Endothelial cell of umbilical vein (primary cell): ENCODE data around the gene TOB1. TPM values are rescaled to one million over a fixed set of nuclear protein-coding genes. Genes with fewer than 3 reads are reported as not detected.

ENCODE experiments used
- BruUV-seq: library from RNA; stranded (reverse); fragments of 400-500 nt; replicated peaks from 2 replicates; lab custom pipeline; 2021; lab: Mats Ljungman, UMichigan
- CTCF ChIA-PET: fragments of 300-600, 350-600 bp; sonication (Branson Sonifier 250); formaldehyde crosslinking; loops from one replicate; lab custom pipeline; 2021; ENCODE audit warnings: antibody characterized with exemption, inconsistent platforms; lab: Charles Lee
- POLR2A ChIA-PET: fragments of 300-600, 350-600 bp; sonication (Branson Sonifier 250); formaldehyde crosslinking; loops from one replicate; lab custom pipeline; 2021; ENCODE audit warnings: antibody characterized with exemption, inconsistent platforms; lab: Charles Lee
- DNase-seq: peaks from one replicate; pipeline ENCODE4 v3.0.0-alpha.2; 2011; ENCODE audit warnings: low read depth, low spot score
- FAIRE-seq: peaks from 2 replicates; lab custom pipeline; 2011; peaks lifted over from hg19 to GRCh38; lab: Jason Lieb, UNC
- H2AFZ ChIP-seq: 2 replicates; pipeline ENCODE4 v1.6.0; 2012; ENCODE audit warnings: low read depth, low read length, control low read depth, inconsistent platforms
- H3K27ac ChIP-seq: 2 replicates; pipeline ENCODE4 v1.5.1; 2011; ENCODE audit warnings: low read depth, mild to moderate bottlenecking, control low read depth, low read length, moderate library complexity; ENCODE audit not compliant: insufficient read depth
- H3K27me3 ChIP-seq, 2 experiments: 2 replicates each; pipeline versions ENCODE4 v1.6.0 to v1.6.1; 2011; ENCODE audit warnings: low read length in 2 of 2, mixed read lengths in 1 of 2; ENCODE audit not compliant: control insufficient read depth in 2 of 2, insufficient read depth in 2 of 2
- H3K36me3 ChIP-seq, 2 experiments: 2 replicates in 1 of 2; 3 replicates in 1 of 2; pipeline ENCODE4 v1.5.1; 2011; ENCODE audit warnings: low read length in 2 of 2, mild to moderate bottlenecking in 1 of 2, moderate library complexity in 1 of 2; ENCODE audit not compliant: control insufficient read depth in 2 of 2, insufficient read depth in 2 of 2; ENCODE audit errors: extremely low read depth in 1 of 2
- H3K4me1 ChIP-seq: 3 replicates; pipeline ENCODE4 v1.5.1; 2011; ENCODE audit warnings: mild to moderate bottlenecking, low read length; ENCODE audit not compliant: control insufficient read depth, insufficient read depth; ENCODE audit errors: extremely low read depth
- H3K4me2 ChIP-seq: 2 replicates; pipeline ENCODE4 v1.6.1; 2011; ENCODE audit warnings: low read length, control low read depth, mixed read lengths; ENCODE audit not compliant: insufficient read depth
- H3K4me3 ChIP-seq, 3 experiments: fragments of 200-600 bp in 1 of 3; sonication (generic), shearing (Covaris generic) in 1 of 3; replicated peaks in 1 of 3; 2 replicates each; pipeline ENCODE4 v1.5.1; 2011 to 2016; ENCODE audit warnings: control low read depth in 3 of 3, low read length in 3 of 3, mild to moderate bottlenecking in 2 of 3, inconsistent platforms in 1 of 3, low read depth in 1 of 3, moderate library complexity in 1 of 3; ENCODE audit not compliant: insufficient read depth in 1 of 3
- H3K79me2 ChIP-seq: 2 replicates; pipeline ENCODE4 v1.6.0; 2012; ENCODE audit warnings: low read length, inconsistent platforms; ENCODE audit not compliant: control insufficient read depth, insufficient read depth
- H3K9ac ChIP-seq: replicated peaks from 2 replicates; pipeline ENCODE3; 2011; ENCODE audit warnings: low read length, control low read depth; ENCODE audit not compliant: insufficient read depth; ENCODE audit errors: extremely low read depth
- H3K9me1 ChIP-seq: replicated peaks from 3 replicates; pipeline ENCODE4 v1.6.0; 2011; ENCODE audit warnings: mild to moderate bottlenecking, low read length; ENCODE audit not compliant: control insufficient read depth, insufficient read depth; ENCODE audit errors: extremely low read depth
- H3K9me3 ChIP-seq: replicated peaks from 2 replicates; pipeline ENCODE4 v1.5.1; 2012; ENCODE audit warnings: low read length, inconsistent platforms; ENCODE audit not compliant: control insufficient read depth, insufficient read depth
- H4K20me1 ChIP-seq: replicated peaks from 2 replicates; pipeline ENCODE3; 2011; ENCODE audit warnings: mild to moderate bottlenecking, low read length; ENCODE audit not compliant: control insufficient read depth, insufficient read depth; ENCODE audit errors: extremely low read depth
- EZH2 ChIP-seq: IDR thresholded peaks from 2 replicates; pipeline ENCODE4 v1.6.1; 2012; ENCODE audit warnings: borderline replicate concordance, low read depth, mild to moderate bottlenecking, moderate library complexity, low read length, inconsistent platforms; ENCODE audit not compliant: severe bottlenecking
- FOS ChIP-seq: IDR thresholded peaks from 2 replicates; pipeline ENCODE4 v1.6.1; 2011; ENCODE audit warnings: mild to moderate bottlenecking, low read length, moderate library complexity, borderline replicate concordance; ENCODE audit not compliant: insufficient read depth
- GATA2 ChIP-seq: IDR thresholded peaks from 2 replicates; pipeline ENCODE4 v1.7.0; 2011; ENCODE audit warnings: low read depth, mild to moderate bottlenecking, moderate library complexity, mixed read lengths, low read length; ENCODE audit not compliant: insufficient read length, insufficient read depth
- JUN ChIP-seq: IDR thresholded peaks from 2 replicates; pipeline ENCODE4 v1.6.1; 2011; ENCODE audit warnings: borderline replicate concordance, low read depth; ENCODE audit not compliant: insufficient read length, insufficient read depth
- MYC ChIP-seq: IDR thresholded peaks from one replicate; pipeline ENCODE4 v1.6.1; 2011; ENCODE audit warnings: mild to moderate bottlenecking, low read depth, low read length
- POLR2A ChIP-seq: IDR thresholded peaks from 2 replicates; pipeline ENCODE4 v1.6.1; 2012; ENCODE audit warnings: low read depth, mild to moderate bottlenecking, control low read depth, low read length
- POLR2AphosphoS5 ChIP-seq: IDR thresholded peaks from 2 replicates; pipeline ENCODE4 v1.6.1; 2012; ENCODE audit warnings: low read depth, mild to moderate bottlenecking, control low read depth, low read length, moderate library complexity; ENCODE audit not compliant: insufficient read depth
- dilution Hi-C: fragments of 300-500 bp; cut with MboI; formaldehyde crosslinking; loops from one replicate; pipeline ENCODE4 v1.15.0; 2019; ENCODE audit warnings: low sequenced_read_pairs; ENCODE audit not compliant: extremely low pct_ligation_motif_present
- intact Hi-C: fragments of 100-400 bp; cut with micrococcal nuclease; formaldehyde crosslinking; loops from one replicate; pipeline ENCODE4 v1.10.0; 2022
- polyA plus RNA-seq, 4 experiments: library from polyadenylated mRNA; depleted of rRNA in 3 of 4; stranded (reverse) in 3 of 4; unstranded in 1 of 4; fragments of >200 nt; gene quantifications; 2 replicates each; pipeline versions ENCODE4 v1.2.1 to v1.2.3, GENCODE V29; 2011 to 2012; ENCODE audit warnings: missing spikeins in 1 of 4
- total RNA-seq: library from RNA; stranded (reverse); gene quantifications from 2 replicates; pipeline ENCODE4 v1.2.3, GENCODE V29; 2021
- TF ChIP-seq, protein P1 (sequence below), 2 donors: IDR thresholded peaks; 1 replicate in 1 of 2; 2 replicates in 1 of 2; pipeline ENCODE4 v1.5.1; 2011; ENCODE audit warnings: low read length in 2 of 2, mild to moderate bottlenecking in 2 of 2, moderate library complexity in 2 of 2, control low read depth in 1 of 2, inconsistent platforms in 1 of 2, low read depth in 1 of 2; ENCODE audit not compliant: insufficient read depth in 1 of 2; ENCODE audit errors: extremely low read depth in 1 of 2
- TF ChIP-seq, protein P2 (sequence below): IDR thresholded peaks from 2 replicates; pipeline ENCODE4 v1.6.1; 2011; ENCODE audit not compliant: insufficient read depth, insufficient read length

TOB1 gene
- total and polyA plus RNA-seq, 2 donors (not counting 3 experiments of a cell fraction or from before 2014, with no cell fraction given): 3.3 to 12.9 TPM

- CTCF ChIA-PET: interaction anchor here (0.7 to 3.5 kb wide), 12 partner anchors 9 to 139 kb away, joined by 3 to 10 read pairs (median 4); no protein-coding TSS in a partner anchor
- no peaks in the 10 kb centered on the region for H3K79me2 ChIP-seq
- no peaks in the 10 kb centered on the region for H3K9me1 ChIP-seq
- intact Hi-C loops: loop anchor here (1.0 kb wide), 2 partner anchors 24 to 132 kb away; no protein-coding TSS in a partner anchor
- POLR2A ChIA-PET: no interaction called here
- H3K4me1 ChIP-seq: no peaks in the 10 kb centered on the region
- H2AFZ ChIP-seq: no peak overlapping the region
- no TSS peak for BruUV-seq
- no peak overlapping the region for H3K9ac ChIP-seq
- H3K27ac ChIP-seq: no peak overlapping the region
- DNase-seq: no peak
- no peak overlapping the region for H3K4me2 ChIP-seq
- peaks cover 1 to 5% of the 10 kb centered on the region in 2 experiments for H3K27me3 ChIP-seq
- no peak overlapping the region for H3K4me3 ChIP-seq
- dilution Hi-C loops: no loop called here
- no peaks in the 10 kb centered on the region for H3K36me3 ChIP-seq
- FAIRE-seq: peak; percentile 69
- no peak for TF ChIP-seq EZH2
- TF ChIP-seq MYC: no peak
- TF ChIP-seq GATA2: no peak
- TF ChIP-seq JUN: no peak
- TF ChIP-seq, protein P1, sequence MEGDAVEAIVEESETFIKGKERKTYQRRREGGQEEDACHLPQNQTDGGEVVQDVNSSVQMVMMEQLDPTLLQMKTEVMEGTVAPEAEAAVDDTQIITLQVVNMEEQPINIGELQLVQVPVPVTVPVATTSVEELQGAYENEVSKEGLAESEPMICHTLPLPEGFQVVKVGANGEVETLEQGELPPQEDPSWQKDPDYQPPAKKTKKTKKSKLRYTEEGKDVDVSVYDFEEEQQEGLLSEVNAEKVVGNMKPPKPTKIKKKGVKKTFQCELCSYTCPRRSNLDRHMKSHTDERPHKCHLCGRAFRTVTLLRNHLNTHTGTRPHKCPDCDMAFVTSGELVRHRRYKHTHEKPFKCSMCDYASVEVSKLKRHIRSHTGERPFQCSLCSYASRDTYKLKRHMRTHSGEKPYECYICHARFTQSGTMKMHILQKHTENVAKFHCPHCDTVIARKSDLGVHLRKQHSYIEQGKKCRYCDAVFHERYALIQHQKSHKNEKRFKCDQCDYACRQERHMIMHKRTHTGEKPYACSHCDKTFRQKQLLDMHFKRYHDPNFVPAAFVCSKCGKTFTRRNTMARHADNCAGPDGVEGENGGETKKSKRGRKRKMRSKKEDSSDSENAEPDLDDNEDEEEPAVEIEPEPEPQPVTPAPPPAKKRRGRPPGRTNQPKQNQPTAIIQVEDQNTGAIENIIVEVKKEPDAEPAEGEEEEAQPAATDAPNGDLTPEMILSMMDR (IDR thresholded peaks at IDR 0.05; ENCODE audit: extremely low read depth in 1 of 2, insufficient read depth in 1 of 2, low read depth in 1 of 2, low read length in 2 of 2): no peak
- TF ChIP-seq, protein P2, sequence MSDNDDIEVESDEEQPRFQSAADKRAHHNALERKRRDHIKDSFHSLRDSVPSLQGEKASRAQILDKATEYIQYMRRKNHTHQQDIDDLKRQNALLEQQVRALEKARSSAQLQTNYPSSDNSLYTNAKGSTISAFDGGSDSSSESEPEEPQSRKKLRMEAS: no peak
- no peak for TF ChIP-seq POLR2A
- TF ChIP-seq FOS: no peak
- TF ChIP-seq POLR2AphosphoS5: no peak
- no peaks in the 10 kb centered on the region for H3K9me3 ChIP-seq
- no peaks in the 10 kb centered on the region for H4K20me1 ChIP-seq
Measured at GRCh38 chr17:50817838-50818237, 48.3 kb downstream of the TOB1 start.
